ENCODE data around the gene WDR12. TPM values are rescaled to one million over a fixed set of nuclear protein-coding genes. Genes with fewer than 3 reads are reported as not detected.
A peak's percentile ranks its signal among the peaks of the same experiment; 100 is the strongest.

The WDR12 gene
- polyA plus RNA-seq, 2 of the 4 experiments (the other 2 are of a cell fraction) = 53.6 to 120 TPM

DNA sequence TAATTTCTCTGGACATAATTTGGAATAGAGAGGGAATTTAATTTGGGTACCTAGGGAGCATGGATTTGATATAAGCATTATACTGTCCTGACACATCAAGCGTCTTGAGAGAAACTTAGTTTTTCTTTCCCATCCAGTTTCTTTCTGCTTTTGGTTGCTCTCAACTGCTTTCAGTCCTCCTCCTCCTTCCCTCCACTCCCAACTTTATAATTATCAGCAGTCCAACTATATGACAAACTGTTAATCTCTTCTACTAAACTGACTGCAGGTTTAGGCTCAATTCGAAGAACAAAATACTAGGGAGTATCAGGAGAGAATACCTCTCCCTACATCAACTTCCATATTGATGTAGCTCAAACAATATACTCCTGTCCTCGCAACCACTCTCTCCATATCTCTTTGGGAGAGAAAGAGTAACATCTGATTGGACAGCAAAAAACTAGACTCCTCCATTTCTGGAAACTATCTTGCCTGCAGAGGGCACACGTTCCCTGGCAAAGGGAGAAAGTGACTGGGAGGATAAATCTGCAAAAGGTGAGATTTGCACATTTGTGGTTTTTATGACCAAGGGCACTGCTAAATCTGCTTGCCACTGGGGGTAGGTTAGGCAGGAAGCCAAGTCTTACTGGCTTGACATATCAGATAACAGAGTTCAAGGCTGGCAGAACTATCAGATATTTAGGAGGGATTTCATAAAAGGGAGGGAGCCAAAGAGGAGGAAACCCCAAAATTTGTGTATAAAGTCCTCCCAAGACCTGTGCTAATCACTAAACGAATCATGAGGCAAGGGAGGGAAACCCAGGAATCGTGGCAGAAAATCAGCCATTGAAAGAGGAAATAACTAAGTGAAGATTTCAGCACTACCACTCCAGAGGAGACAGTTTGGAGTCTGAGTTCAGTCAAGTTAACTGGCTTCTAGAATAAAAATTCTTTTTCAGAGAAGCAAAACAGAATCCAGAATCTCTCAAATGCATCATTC, 79.9 kb downstream of the WDR12 start:
- no peaks in the 10 kb centered on the region for H3K9me3 ChIP-seq
- CTCF ChIA-PET = interaction anchor here (0.6 to 1.4 kb wide), 6 partner anchors 8 to 984 kb away, joined by 3 to 10 read pairs (median 4); no protein-coding TSS in a partner anchor
- FAIRE-seq (no peak), DNase-seq (ENCODE audit: low read depth in 1 of 2, low spot score in 1 of 2) (peak; percentile 52 to 72), ATAC-seq (peak; percentile 99)
- no peak overlapping the region for H3K4me3 ChIP-seq
- H3K4me2 ChIP-seq = peak overlapping the region; percentile 66
- 0 out of 6 replicates have a peak overlapping the region, but pooled peaks of 1 of the 2 experiments have one; percentile 29 for H3K27ac ChIP-seq
- WGBS (ENCODE audit: missing lambda C conversion rate) = 6% methylated on average over 6 of the region's 6 CpGs
- TF ChIP-seq POLR2AphosphoS2 (conservative IDR thresholded peaks at IDR 0.05; ENCODE audit: low read length) (no peak), ATOH8 (CRISPR knock-in tag; IDR thresholded peaks at IDR 0.05; ENCODE audit: low read depth) (no peak), CTCF (IDR thresholded peaks at IDR 0.05) (peak; percentile 91), ZC3H11A (IDR thresholded peaks at IDR 0.05) (no peak), MAX (IDR thresholded peaks at IDR 0.05) (0 out of 2 replicates have a peak, but pooled peaks have one; percentile 4), NR3C1 (IDR thresholded peaks at IDR 0.05) (no peak), SMC3 (IDR thresholded peaks at IDR 0.05) (peak; percentile 80), PHF8 (IDR thresholded peaks at IDR 0.05; ENCODE audit: borderline replicate concordance, low read depth) (no peak), RAD21 (conservative IDR thresholded peaks at IDR 0.05 in 1 of 2, IDR thresholded peaks at IDR 0.05 in 1 of 2) (peak; percentile 92 to 96), MAFK (IDR thresholded peaks at IDR 0.05; ENCODE audit: partially characterized antibody) (peak; percentile 6), TFCP2L1 (CRISPR knock-in tag; IDR thresholded peaks at IDR 0.05) (no peak)
- H3K4me1 ChIP-seq = peaks cover 9% of the 10 kb centered on the region
- POLR2A ChIA-PET = no interaction called here

- TF ChIP-seq POLR2A (IDR thresholded peaks at IDR 0.05; ENCODE audit: low read length) (no peak), SMC3 (IDR thresholded peaks at IDR 0.05) (no peak), ZFP36 (IDR thresholded peaks at IDR 0.05; ENCODE audit: borderline replicate concordance, partially characterized antibody) (no peak), POLR2AphosphoS2 (conservative IDR thresholded peaks at IDR 0.05; ENCODE audit: low read length) (no peak), MAZ (IDR thresholded peaks at IDR 0.05; ENCODE audit: borderline replicate concordance, low read depth, low read length) (no peak), GATA3 (IDR thresholded peaks at IDR 0.05; ENCODE audit: borderline replicate concordance) (no peak), CTCF (IDR thresholded peaks at IDR 0.05) (no peak), JUNB (IDR thresholded peaks at IDR 0.05) (no peak), HEYL (CRISPR knock-in tag; IDR thresholded peaks at IDR 0.05) (no peak), JUN (IDR thresholded peaks at IDR 0.05) (no peak)
- 96% methylated on average over 1 of the region's 1 CpG for WGBS (ENCODE audit: missing lambda C conversion rate)
- POLR2A ChIA-PET = interaction anchor here (0.6 kb wide), 1 partner anchor 540 kb away, joined by 6 read pairs; no protein-coding TSS in a partner anchor
Observed at GRCh38 chr2:202824901-202825300, 86.6 kb downstream of the WDR12 start.

More at GRCh38 chr2:202824901-202825300, 86.6 kb downstream of the WDR12 start:
- ATAC-seq (no peak), FAIRE-seq (no peak), DNase-seq (ENCODE audit: low read depth in 1 of 2, low spot score in 1 of 2) (no peak)
- Histone ChIP-seq H3K4me1 (no peaks in the 10 kb centered on the region), H3K4me2 (no peak overlapping the region), H3K27ac (no peak overlapping the region), H3K4me3 (no peak overlapping the region), H3K9me3 (no peaks in the 10 kb centered on the region)
- CTCF ChIA-PET = interaction anchor here (0.9 kb wide), 1 partner anchor 21 kb away, joined by 3 read pairs; no protein-coding TSS in a partner anchor

Other genes with a start within 250 kb of the WDR12 start
- 4.7 and 6.0 TPM in 2 replicates for gene ICA1L, start 39.9 kb downstream of the WDR12 start, polyA plus RNA-seq (2011; rRNA removed)
- gene ICA1L, start 39.9 kb downstream of the WDR12 start, polyA plus RNA-seq (2017; fragmentation: RNase III; extraction: RNeasy Plus Mini Kit Qiagen cat#74134 plus additional on column Dnase treatment) = 1.6 to 2.2 TPM (median 2.2 TPM) in 3 replicates
- 6.0 and 7.9 TPM in 2 replicates for gene CARF, start 602 bp upstream of the WDR12 start, polyA plus RNA-seq (2011; rRNA removed)
- 2.1 to 3.0 TPM (median 2.3 TPM) in 3 replicates for gene CARF, start 602 bp upstream of the WDR12 start, polyA plus RNA-seq (2017; fragmentation: RNase III; extraction: RNeasy Plus Mini Kit Qiagen cat#74134 plus additional on column Dnase treatment)
- 11.4 and 11.9 TPM in 2 replicates for gene NBEAL1, start 103.2 kb upstream of the WDR12 start, polyA plus RNA-seq (2011; rRNA removed)
- gene NBEAL1, start 103.2 kb upstream of the WDR12 start, polyA plus RNA-seq (2017; fragmentation: RNase III; extraction: RNeasy Plus Mini Kit Qiagen cat#74134 plus additional on column Dnase treatment) = 3.8 to 5.4 TPM (median 4.2 TPM) in 3 replicates

All from A549 (cell line).